Breast epithelium (tissue), 3 donors: ENCODE results near the gene PTH2.

Source experiments
- CTCF ChIP-seq, 3 donors: fragments of 450-650 bp; IDR thresholded peaks; one replicate each; pipeline ENCODE4 v1.5.1; 2016 to 2017; ENCODE audit warnings: antibody characterized with exemption in 3 of 3, mild to moderate bottlenecking in 3 of 3, moderate library complexity in 3 of 3
- POLR2A ChIP-seq: fragments of 450-650 bp; IDR thresholded peaks from one replicate; pipeline ENCODE4 v1.6.1; 2016; ENCODE audit warnings: antibody characterized with exemption, mild to moderate bottlenecking, moderate library complexity
- POLR2AphosphoS5 ChIP-seq, 3 donors: sonication (generic); formaldehyde crosslinking; IDR thresholded peaks; one replicate each; pipeline ENCODE4 v1.6.1; 2017; ENCODE audit warnings: antibody characterized with exemption in 3 of 3

- TF ChIP-seq CTCF (IDR thresholded peaks at IDR 0.05) = no peak
- no peak for TF ChIP-seq POLR2A
- no peak for TF ChIP-seq POLR2AphosphoS5 (IDR thresholded peaks at IDR 0.05)
Measured at GRCh38 chr19:49447485-49448431, 24.5 kb upstream of the PTH2 start.
